Measurements from ENCODE around the gene CFAP54. TPM values are rescaled to one million over a fixed set of nuclear protein-coding genes. Genes with fewer than 3 reads are reported as not detected.

The CFAP54 gene
- total RNA-seq, 6 experiments from 2014 or later: 0.09 to 0.34 (median 0.13) TPM

GRCh38 chr12:96824838-96825236, 335.5 kb downstream of the CFAP54 start:
- no peaks in the 10 kb centered on the region for H3K36me3 ChIP-seq
- no peak for ATAC-seq

DNA sequence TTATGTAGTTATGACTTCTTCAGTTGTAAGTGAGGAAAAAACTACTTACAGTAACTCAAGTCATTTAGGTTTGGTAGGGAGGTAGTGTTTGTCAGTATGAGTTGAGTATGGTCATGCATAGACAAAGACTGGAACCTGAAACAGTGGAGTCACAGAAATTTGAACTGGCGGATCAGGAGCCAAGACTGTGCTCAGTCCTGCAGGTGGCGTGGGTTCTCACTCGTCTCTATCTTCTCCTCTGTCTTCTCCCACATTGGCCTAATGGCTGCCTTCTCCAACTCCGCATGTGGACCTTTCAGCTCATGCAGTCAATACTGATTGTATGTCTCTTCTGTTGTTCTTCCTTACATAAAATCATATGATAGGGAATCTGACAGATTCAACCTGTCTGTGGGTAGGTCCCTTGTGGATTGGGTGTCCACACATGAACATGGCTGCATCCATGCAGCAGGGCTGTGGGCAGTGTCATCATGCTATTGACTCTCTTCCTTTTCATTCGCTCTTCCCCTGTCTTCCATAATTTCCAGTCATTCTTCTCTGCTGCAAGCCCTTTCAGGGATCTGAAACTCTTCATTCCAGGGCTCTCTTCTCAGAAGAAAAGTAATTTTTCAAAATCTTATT, 338.9 kb downstream of the CFAP54 start:
- H3K36me3 ChIP-seq: no peaks in the 10 kb centered on the region
- no peaks in the 10 kb centered on the region for H3K27me3 ChIP-seq
- 96% methylated on average over 5 of the region's 5 CpGs for WGBS (ENCODE audit: insufficient coverage, low coverage, low lambda C conversion rate, missing lambda C conversion rate)
- no peaks in the 10 kb centered on the region for H3K4me1 ChIP-seq
- DNase-seq (no peak), ATAC-seq (no peak)
- TF ChIP-seq, protein P1, sequence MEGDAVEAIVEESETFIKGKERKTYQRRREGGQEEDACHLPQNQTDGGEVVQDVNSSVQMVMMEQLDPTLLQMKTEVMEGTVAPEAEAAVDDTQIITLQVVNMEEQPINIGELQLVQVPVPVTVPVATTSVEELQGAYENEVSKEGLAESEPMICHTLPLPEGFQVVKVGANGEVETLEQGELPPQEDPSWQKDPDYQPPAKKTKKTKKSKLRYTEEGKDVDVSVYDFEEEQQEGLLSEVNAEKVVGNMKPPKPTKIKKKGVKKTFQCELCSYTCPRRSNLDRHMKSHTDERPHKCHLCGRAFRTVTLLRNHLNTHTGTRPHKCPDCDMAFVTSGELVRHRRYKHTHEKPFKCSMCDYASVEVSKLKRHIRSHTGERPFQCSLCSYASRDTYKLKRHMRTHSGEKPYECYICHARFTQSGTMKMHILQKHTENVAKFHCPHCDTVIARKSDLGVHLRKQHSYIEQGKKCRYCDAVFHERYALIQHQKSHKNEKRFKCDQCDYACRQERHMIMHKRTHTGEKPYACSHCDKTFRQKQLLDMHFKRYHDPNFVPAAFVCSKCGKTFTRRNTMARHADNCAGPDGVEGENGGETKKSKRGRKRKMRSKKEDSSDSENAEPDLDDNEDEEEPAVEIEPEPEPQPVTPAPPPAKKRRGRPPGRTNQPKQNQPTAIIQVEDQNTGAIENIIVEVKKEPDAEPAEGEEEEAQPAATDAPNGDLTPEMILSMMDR (IDR thresholded peaks at IDR 0.05): no peak
- no peak for TF ChIP-seq POLR2A (IDR thresholded peaks at IDR 0.05)
- no peaks in the 10 kb centered on the region for H3K9me3 ChIP-seq
- intact Hi-C loops (cut with DNase I): no loop called here
- H3K4me3 ChIP-seq: no peak overlapping the region
- H3K27ac ChIP-seq: no peak overlapping the region

More at GRCh38 chr12:96824838-96825236, 335.5 kb downstream of the CFAP54 start:
- WGBS (ENCODE audit: insufficient coverage, low coverage, low lambda C conversion rate, missing lambda C conversion rate): 96% methylated on average over 2 of the region's 2 CpGs
- Histone ChIP-seq H3K27ac (no peak overlapping the region), H3K9me3 (no peaks in the 10 kb centered on the region), H3K27me3 (no peaks in the 10 kb centered on the region), H3K4me3 (no peak overlapping the region), H3K4me1 (no peaks in the 10 kb centered on the region)
- no peak for DNase-seq
- TF ChIP-seq, protein P1 (IDR thresholded peaks at IDR 0.05): no peak
- no peak for TF ChIP-seq POLR2A (IDR thresholded peaks at IDR 0.05)
- intact Hi-C loops (cut with DNase I): no loop called here

- no peak for TF ChIP-seq POLR2A (IDR thresholded peaks at IDR 0.05)
- TF ChIP-seq, protein P1 (IDR thresholded peaks at IDR 0.05): no peak
- WGBS (ENCODE audit: insufficient coverage, low coverage, low lambda C conversion rate, missing lambda C conversion rate): 64% methylated on average over 3 of the region's 3 CpGs
- Histone ChIP-seq H3K27ac (no peak overlapping the region), H3K4me3 (no peak overlapping the region), H3K4me1 (no peaks in the 10 kb centered on the region), H3K36me3 (no peaks in the 10 kb centered on the region), H3K9me3 (no peaks in the 10 kb centered on the region), H3K27me3 (no peaks in the 10 kb centered on the region)
- no peak for ATAC-seq
- no peak for DNase-seq
- intact Hi-C loops (cut with DNase I): no loop called here
Measured at GRCh38 chr12:96829354-96829753, 340.0 kb downstream of the CFAP54 start.

GRCh38 chr12:96831346-96831745, 342.0 kb downstream of the CFAP54 start:
- Histone ChIP-seq H3K36me3 (no peaks in the 10 kb centered on the region), H3K27me3 (no peaks in the 10 kb centered on the region), H3K4me1 (no peaks in the 10 kb centered on the region), H3K4me3 (no peak overlapping the region), H3K9me3 (no peaks in the 10 kb centered on the region), H3K27ac (no peak overlapping the region)
- intact Hi-C loops (cut with DNase I): no loop called here
- ATAC-seq: no peak
- 73% methylated on average over 1 of the region's 1 CpG for WGBS (ENCODE audit: insufficient coverage, low coverage, low lambda C conversion rate, missing lambda C conversion rate)
- TF ChIP-seq POLR2A (IDR thresholded peaks at IDR 0.05): no peak
- TF ChIP-seq, protein P1 (IDR thresholded peaks at IDR 0.05): no peak
- no peak for DNase-seq
